GM13977 (cell line): Measurements from ENCODE around the gene FLYWCH1.

Source experiments
- DNase-seq: peaks from one replicate; pipeline ENCODE4 v3.0.0; 2012; ENCODE audit warnings: low spot score
- CTCF ChIP-seq: IDR thresholded peaks from 2 replicates; pipeline ENCODE4 v1.5.1; 2012; ENCODE audit warnings: mild to moderate bottlenecking, control low read depth; ENCODE audit not compliant: insufficient read depth; ENCODE audit errors: extremely low read depth, missing control alignments
- in situ Hi-C: fragments of 300-500 bp; cut with MboI; formaldehyde crosslinking; loops from one replicate; pipeline ENCODE4 v1.12.0; 2022; ENCODE audit warnings: low sequenced_read_pairs, low pct_unique_long_range_greater_than_20kb, mixed read lengths, inconsistent platforms; ENCODE audit not compliant: unreplicated experiment

FLYWCH1 gene

GRCh38 chr16:2933136-2933535, 21.4 kb downstream of the FLYWCH1 start:
- no peak for TF ChIP-seq CTCF
- DNase-seq = no peak
- in situ Hi-C loops = no loop called here

GRCh38 chr16:2933701-2934100, 22.0 kb downstream of the FLYWCH1 start:
- in situ Hi-C loops = no loop called here
- no peak for DNase-seq
- TF ChIP-seq CTCF = no peak

- no peak for TF ChIP-seq CTCF
- no peak for DNase-seq
- in situ Hi-C loops = no loop called here
These were observed 22.7 kb downstream of the FLYWCH1 start for GRCh38 chr16:2934450-2934849.

GRCh38 chr16:2936436-2937011, 24.8 kb downstream of the FLYWCH1 start:
- TF ChIP-seq CTCF = no peak
- in situ Hi-C loops = no loop called here
- no peak for DNase-seq

GRCh38 chr16:2937170-2937569, 25.4 kb downstream of the FLYWCH1 start:
- TF ChIP-seq CTCF = no peak
- no peak for DNase-seq
- in situ Hi-C loops = no loop called here

GRCh38 chr16:2938206-2938605, 26.5 kb downstream of the FLYWCH1 start:
- in situ Hi-C loops = no loop called here
- DNase-seq = no peak
- TF ChIP-seq CTCF = no peak

- no peak for TF ChIP-seq CTCF
- no peak for DNase-seq
- in situ Hi-C loops = no loop called here
These were observed 28.2 kb downstream of the FLYWCH1 start for GRCh38 chr16:2939968-2940367.
